ENCODE measurements around the gene KLLN. TPM values are rescaled to one million over a fixed set of nuclear protein-coding genes. Genes with fewer than 3 reads are reported as not detected.

Gene KLLN
- total and polyA plus RNA-seq, 2 of the 13 experiments (the other 11 are each of a cell fraction or from before 2014, with no cell fraction given): 0.08 to 0.44 TPM

- TF ChIP-seq DZIP1 (CRISPR knock-in tag; IDR thresholded peaks at IDR 0.05) (no peak), NFKB2 (CRISPR knock-in tag; IDR thresholded peaks at IDR 0.05; ENCODE audit: borderline replicate concordance) (peak; percentile 84; the same call in 1 of the 2 replicates), ZBTB10 (CRISPR knock-in tag; IDR thresholded peaks at IDR 0.05; ENCODE audit: borderline replicate concordance) (peak; percentile 65; the same call in 1 of the 2 replicates), MXD1 (CRISPR knock-in tag; IDR thresholded peaks at IDR 0.05) (peak; percentile 85; the same call in 1 of the 2 replicates), SYNCRIP (IDR thresholded peaks at IDR 0.05; ENCODE audit: insufficient read depth, low read depth, low read length) (no peak), KLF6 (CRISPR knock-in tag; IDR thresholded peaks at IDR 0.05) (peak; percentile 73; the same call in 1 of the 2 replicates), LBX2 (CRISPR knock-in tag; IDR thresholded peaks at IDR 0.05; ENCODE audit: borderline replicate concordance) (no peak), KDM3A (CRISPR knock-in tag; IDR thresholded peaks at IDR 0.05; ENCODE audit: low read depth) (0 out of 2 replicates have a peak, but pooled peaks have one; percentile 40), NFATC3 (CRISPR knock-in tag; IDR thresholded peaks at IDR 0.05) (no peak), ZNF576 (CRISPR knock-in tag; IDR thresholded peaks at IDR 0.05) (no peak), TEF (CRISPR knock-in tag; IDR thresholded peaks at IDR 0.05) (0 out of 2 replicates have a peak, but pooled peaks have one; percentile 59), SATB2 (CRISPR knock-in tag; IDR thresholded peaks at IDR 0.05) (no peak), KAT2B (IDR thresholded peaks at IDR 0.05; ENCODE audit: borderline replicate concordance, low read depth, low read length) (no peak), ZNF317 (CRISPR knock-in tag; IDR thresholded peaks at IDR 0.05) (no peak; the same call in 1 of the 2 replicates), SMAD1 (CRISPR knock-in tag; IDR thresholded peaks at IDR 0.05; ENCODE audit: borderline replicate concordance, low read depth) (no peak), HOXA9 (CRISPR knock-in tag; IDR thresholded peaks at IDR 0.05; ENCODE audit: borderline replicate concordance) (no peak), KDM6A (CRISPR knock-in tag; IDR thresholded peaks at IDR 0.05; ENCODE audit: low read depth) (no peak), TCF12 (IDR thresholded peaks at IDR 0.05) (no peak), TCF12 (CRISPR knock-in tag; IDR thresholded peaks at IDR 0.05) (no peak), RBAK (CRISPR knock-in tag; IDR thresholded peaks at IDR 0.05) (no peak)
Observed at GRCh38 chr10:87817609-87818504, 45.5 kb downstream of the KLLN start, which contains the start of gene ATAD1 (continued).

Measured in HepG2 (cell line).